ENCODE data around the gene PTPRD.

Gene PTPRD

DNA sequence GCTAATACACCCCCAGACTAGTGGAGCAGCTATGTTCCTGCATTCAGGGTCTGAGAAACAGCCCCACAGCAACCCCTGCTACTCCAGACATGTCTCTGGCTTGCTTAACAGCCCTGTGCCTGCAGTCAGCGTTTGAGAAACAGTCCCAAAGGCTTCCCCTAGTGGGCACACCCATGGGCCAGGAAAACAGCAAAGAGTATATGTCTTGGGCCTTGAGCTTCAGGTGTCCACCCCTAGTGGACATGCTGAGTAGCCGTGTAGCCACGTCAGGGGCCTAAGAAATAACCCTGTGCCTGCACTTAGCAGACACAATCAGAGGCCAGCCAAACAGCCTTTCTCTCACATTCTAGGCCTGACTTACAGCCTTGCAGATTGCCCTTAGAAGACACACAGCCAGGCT, 698.6 kb downstream of the PTPRD start:
- in situ Hi-C loops (cut with HindIII; ENCODE audit: low sequenced_read_pairs): no loop called here
- no peak overlapping the region for H3K4me3 ChIP-seq (ENCODE audit: low read depth, low read length)
- no peak for DNase-seq (ENCODE audit: low read depth)
- TF ChIP-seq, protein P1, sequence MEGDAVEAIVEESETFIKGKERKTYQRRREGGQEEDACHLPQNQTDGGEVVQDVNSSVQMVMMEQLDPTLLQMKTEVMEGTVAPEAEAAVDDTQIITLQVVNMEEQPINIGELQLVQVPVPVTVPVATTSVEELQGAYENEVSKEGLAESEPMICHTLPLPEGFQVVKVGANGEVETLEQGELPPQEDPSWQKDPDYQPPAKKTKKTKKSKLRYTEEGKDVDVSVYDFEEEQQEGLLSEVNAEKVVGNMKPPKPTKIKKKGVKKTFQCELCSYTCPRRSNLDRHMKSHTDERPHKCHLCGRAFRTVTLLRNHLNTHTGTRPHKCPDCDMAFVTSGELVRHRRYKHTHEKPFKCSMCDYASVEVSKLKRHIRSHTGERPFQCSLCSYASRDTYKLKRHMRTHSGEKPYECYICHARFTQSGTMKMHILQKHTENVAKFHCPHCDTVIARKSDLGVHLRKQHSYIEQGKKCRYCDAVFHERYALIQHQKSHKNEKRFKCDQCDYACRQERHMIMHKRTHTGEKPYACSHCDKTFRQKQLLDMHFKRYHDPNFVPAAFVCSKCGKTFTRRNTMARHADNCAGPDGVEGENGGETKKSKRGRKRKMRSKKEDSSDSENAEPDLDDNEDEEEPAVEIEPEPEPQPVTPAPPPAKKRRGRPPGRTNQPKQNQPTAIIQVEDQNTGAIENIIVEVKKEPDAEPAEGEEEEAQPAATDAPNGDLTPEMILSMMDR (IDR thresholded peaks at IDR 0.05; ENCODE audit: low read depth, low read length, missing control alignments): no peak

DNA sequence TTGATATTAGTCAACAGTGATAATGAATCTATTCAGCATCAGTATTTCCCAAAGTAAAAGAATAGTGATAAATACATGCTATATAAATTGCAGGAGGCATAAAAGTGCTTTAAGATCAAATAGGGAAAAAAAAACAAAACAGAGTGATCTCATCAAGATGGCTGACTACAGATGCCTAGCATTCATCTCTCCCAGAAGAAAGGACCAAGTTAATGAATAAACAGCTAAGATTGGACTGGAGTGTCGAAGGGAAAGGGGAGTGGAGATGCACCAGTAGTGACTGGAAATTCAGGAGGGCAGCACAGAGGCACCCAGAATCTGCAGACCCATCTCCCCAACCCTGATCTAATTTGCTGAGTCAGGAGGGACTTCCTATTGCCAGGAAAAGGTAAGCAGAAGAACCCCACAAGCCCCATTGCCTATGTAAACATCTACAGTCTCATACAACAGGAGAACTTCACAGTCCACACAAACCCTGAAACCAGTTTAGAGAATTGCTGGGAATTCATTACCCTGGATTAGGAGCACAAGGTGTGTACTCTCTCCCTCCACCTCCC, 699.4 kb downstream of the PTPRD start:
- in situ Hi-C loops (cut with HindIII; ENCODE audit: low sequenced_read_pairs): no loop called here
- DNase-seq (ENCODE audit: low read depth): no peak
- H3K4me3 ChIP-seq (ENCODE audit: low read depth, low read length): no peak overlapping the region
- TF ChIP-seq, protein P1 (IDR thresholded peaks at IDR 0.05; ENCODE audit: low read depth, low read length, missing control alignments): no peak

DNA sequence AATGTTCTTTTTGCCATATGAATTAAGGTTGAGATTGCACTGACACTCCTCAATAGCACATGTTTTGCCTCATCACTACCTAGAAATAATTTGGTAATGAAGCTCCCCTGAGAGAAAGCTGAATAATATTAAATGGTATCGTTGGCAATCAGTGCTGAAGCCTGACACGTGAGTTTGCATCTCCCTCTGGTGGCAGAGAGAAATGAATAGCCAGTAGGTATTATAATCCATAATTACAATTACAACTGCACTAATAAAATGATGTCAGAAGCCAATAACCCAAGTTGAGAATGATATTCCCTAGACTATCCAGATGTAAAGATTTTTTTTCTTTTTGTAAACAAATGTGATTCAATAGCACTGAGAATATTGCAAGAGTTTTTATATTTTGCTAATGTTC, 700.3 kb downstream of the PTPRD start:
- in situ Hi-C loops (cut with HindIII; ENCODE audit: low sequenced_read_pairs): no loop called here
- TF ChIP-seq, protein P1 (IDR thresholded peaks at IDR 0.05; ENCODE audit: low read depth, low read length, missing control alignments): peak; percentile 56
- no peak for DNase-seq (ENCODE audit: low read depth)

DNA sequence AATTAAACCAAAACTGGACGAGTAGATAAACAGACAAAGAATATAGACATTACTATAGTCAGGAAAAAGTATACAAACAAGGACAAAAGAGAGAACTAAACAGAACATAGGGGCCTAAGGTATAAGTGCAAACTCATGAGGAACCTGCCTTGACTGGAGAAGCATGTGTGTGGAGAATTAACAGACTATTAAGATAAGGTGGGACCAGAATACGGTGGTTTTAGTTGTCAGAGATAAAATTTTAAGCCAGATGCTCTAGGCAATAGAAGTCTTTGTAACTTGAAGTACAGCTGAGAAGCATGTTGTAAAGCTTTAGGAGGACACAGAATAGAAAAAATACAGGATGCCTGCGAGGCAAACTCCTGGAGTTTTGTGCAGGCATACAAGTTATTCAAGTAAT, 707.1 kb downstream of the PTPRD start:
- in situ Hi-C loops (cut with HindIII; ENCODE audit: low sequenced_read_pairs): no loop called here
- DNase-seq (ENCODE audit: low read depth): no peak

More for the DNA sequence above, 700.3 kb downstream of the PTPRD start:
- H3K4me3 ChIP-seq (ENCODE audit: low read depth, low read length): no peak overlapping the region

DNA sequence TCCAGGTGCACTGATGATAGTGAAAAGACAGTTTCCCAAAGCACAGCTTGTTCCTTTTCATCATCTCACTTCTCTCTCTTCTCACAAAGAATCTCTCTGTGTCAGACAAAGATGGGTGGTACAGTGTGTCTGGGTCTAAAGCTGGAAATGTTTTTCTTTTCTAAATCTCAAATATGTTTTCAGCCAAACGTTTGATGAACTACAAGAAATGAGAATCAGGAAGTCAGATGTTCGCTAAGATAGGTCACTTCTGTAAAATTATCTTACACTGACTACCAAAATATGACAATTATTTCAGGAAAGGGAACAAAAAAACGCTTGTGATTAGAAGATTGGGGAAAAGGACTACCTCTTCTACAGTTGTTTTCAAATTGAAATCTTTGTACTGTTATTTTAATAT, 708.8 kb downstream of the PTPRD start:
- DNase-seq (ENCODE audit: low read depth): no peak
- in situ Hi-C loops (cut with HindIII; ENCODE audit: low sequenced_read_pairs): no loop called here
- no peak overlapping the region for H3K4me3 ChIP-seq (ENCODE audit: low read depth, low read length)
- TF ChIP-seq, protein P1 (IDR thresholded peaks at IDR 0.05; ENCODE audit: low read depth, low read length, missing control alignments): no peak

More for the DNA sequence above, 707.1 kb downstream of the PTPRD start:
- no peak overlapping the region for H3K4me3 ChIP-seq (ENCODE audit: low read depth, low read length)
- TF ChIP-seq, protein P1 (IDR thresholded peaks at IDR 0.05; ENCODE audit: low read depth, low read length, missing control alignments): no peak

DNA sequence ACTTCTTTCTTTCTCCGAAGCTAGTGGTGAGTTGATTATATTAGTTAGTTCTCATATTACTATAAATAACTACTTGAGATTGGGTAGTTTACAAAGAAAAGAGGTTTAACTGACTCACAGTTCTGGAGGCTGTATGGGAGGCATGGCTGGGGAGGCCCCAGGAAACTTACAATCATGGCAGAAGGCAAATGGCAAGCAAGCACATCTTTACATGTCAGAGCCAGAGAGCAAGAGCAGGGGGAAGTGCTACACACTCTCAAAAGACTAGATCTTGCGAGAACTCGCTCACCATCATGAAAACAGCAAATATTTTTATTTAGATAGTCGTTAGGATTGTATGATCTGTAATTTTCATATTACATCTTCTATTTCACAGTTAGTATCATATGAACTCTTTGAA, 711.2 kb downstream of the PTPRD start:
- TF ChIP-seq, protein P1 (IDR thresholded peaks at IDR 0.05; ENCODE audit: low read depth, low read length, missing control alignments): no peak
- in situ Hi-C loops (cut with HindIII; ENCODE audit: low sequenced_read_pairs): no loop called here
- DNase-seq (ENCODE audit: low read depth): no peak
- no peak overlapping the region for H3K4me3 ChIP-seq (ENCODE audit: low read depth, low read length)
